Tibial nerve (tissue), 4 donors: ENCODE measurements around the gene UGT2A2.

Source experiments
- EP300 ChIP-seq, 2 donors: sonication (generic); formaldehyde crosslinking; IDR thresholded peaks; one replicate each; pipeline ENCODE4 v1.6.1; 2017; ENCODE audit warnings: antibody characterized with exemption in 2 of 2, mild to moderate bottlenecking in 1 of 2
- POLR2A ChIP-seq, 2 donors: fragments of 450-650 bp; IDR thresholded peaks; one replicate each; pipeline ENCODE4 v1.6.1; 2017; ENCODE audit warnings: antibody characterized with exemption in 2 of 2, mild to moderate bottlenecking in 2 of 2, moderate library complexity in 2 of 2
- TF ChIP-seq, protein P1 (sequence below), 5 experiments: fragments of 200-600 bp in 3 of 5; fragments of 450-650 bp in 2 of 5; sonication (generic) in 3 of 5; IDR thresholded peaks; one replicate each; pipeline ENCODE4 v1.5.1; 2016 to 2019; ENCODE audit warnings: antibody characterized with exemption in 5 of 5, mild to moderate bottlenecking in 3 of 5, moderate library complexity in 2 of 5

DNA sequence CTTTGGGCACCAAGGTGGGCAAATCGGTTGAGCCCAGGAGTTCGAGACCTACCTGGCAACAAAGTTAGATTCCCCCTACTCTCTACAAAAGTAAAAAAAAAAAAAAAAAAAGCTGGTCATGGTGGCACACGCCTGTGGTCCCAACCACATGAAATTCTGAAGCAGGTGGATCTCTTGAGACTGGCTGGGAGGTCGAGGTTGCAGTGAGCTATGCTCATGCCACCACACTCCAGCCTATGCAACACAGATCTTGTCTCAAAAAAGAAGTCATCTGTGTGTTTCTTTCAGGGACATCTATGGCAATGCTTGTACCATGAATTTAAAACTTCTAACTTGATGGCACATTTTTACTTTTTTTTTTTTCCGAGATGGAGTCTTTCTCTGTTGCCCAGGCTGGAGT lies 55.3 kb downstream of the UGT2A2 start:
- TF ChIP-seq, protein P1, sequence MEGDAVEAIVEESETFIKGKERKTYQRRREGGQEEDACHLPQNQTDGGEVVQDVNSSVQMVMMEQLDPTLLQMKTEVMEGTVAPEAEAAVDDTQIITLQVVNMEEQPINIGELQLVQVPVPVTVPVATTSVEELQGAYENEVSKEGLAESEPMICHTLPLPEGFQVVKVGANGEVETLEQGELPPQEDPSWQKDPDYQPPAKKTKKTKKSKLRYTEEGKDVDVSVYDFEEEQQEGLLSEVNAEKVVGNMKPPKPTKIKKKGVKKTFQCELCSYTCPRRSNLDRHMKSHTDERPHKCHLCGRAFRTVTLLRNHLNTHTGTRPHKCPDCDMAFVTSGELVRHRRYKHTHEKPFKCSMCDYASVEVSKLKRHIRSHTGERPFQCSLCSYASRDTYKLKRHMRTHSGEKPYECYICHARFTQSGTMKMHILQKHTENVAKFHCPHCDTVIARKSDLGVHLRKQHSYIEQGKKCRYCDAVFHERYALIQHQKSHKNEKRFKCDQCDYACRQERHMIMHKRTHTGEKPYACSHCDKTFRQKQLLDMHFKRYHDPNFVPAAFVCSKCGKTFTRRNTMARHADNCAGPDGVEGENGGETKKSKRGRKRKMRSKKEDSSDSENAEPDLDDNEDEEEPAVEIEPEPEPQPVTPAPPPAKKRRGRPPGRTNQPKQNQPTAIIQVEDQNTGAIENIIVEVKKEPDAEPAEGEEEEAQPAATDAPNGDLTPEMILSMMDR (IDR thresholded peaks at IDR 0.05), result no peak
- TF ChIP-seq POLR2A (IDR thresholded peaks at IDR 0.05) (no peak), EP300 (IDR thresholded peaks at IDR 0.05) (no peak)
